Camera-type eye (tissue), 1 donor: Measurements from ENCODE around the gene POLR3F. TPM values are rescaled to one million over a fixed set of nuclear protein-coding genes. Genes with fewer than 3 reads are reported as not detected.

Experiments used
- total RNA-seq: library from RNA; depleted of rRNA; stranded (reverse); fragments of >200 nt; gene quantifications from one replicate; pipeline ENCODE4 v1.2.3, GENCODE V29; 2014

POLR3F gene
- total RNA-seq: 24.5 TPM

GRCh38 chr20:18466894-18467730, at the start of gene POLR3F, which contains the start of gene DZANK1:
TSS of gene POLR3F (plus strand) at chr20:18467390. CDS start at chr20:18467507, 117 bp downstream.
TSS of gene DZANK1 (minus strand) at chr20:18467030. CDS start at chr20:18465358, 1,672 bp downstream.

GRCh38 chr20:18496740-18497592, 29.8 kb downstream of the POLR3F start, which contains the start of gene RBBP9:
TSS of gene RBBP9 (minus strand) at chr20:18497225. CDS start at chr20:18497167, 58 bp downstream.

GRCh38 chr20:18507218-18508191, 40.3 kb downstream of the POLR3F start, which contains the start of gene SEC23B:
TSS of gene SEC23B (plus strand) at chr20:18507940. CDS start at chr20:18510836, 2,896 bp downstream.

Other genes starting within 250 kb of the POLR3F start
- gene ZNF133, start 178.9 kb upstream of the POLR3F start, total RNA-seq: 38.3 TPM
- gene DZANK1, start 360 bp upstream of the POLR3F start, total RNA-seq: 4.0 TPM
- 31.3 TPM for gene RBBP9, start 29.8 kb downstream of the POLR3F start, total RNA-seq
- 62.3 TPM for gene SEC23B, start 40.5 kb downstream of the POLR3F start, total RNA-seq
- gene SMIM26, start 100.0 kb downstream of the POLR3F start, total RNA-seq: 116 TPM
- 49.6 TPM for gene DTD1, start 120.7 kb downstream of the POLR3F start, total RNA-seq